HG03175 (cell line): Measurements from ENCODE around the gene ABR.
"Not testable (repeated sequence)": the region's sequence is repeated elsewhere in the genome, so short reads cannot be mapped to it uniquely, and the experiment has no call there.

ENCODE experiments used
- ATAC-seq: cut with Tn5 transposase; IDR thresholded peaks from one replicate; pipeline ENCODE4 v1.9.1; 2021; ENCODE audit warnings: mild to moderate bottlenecking, moderate library complexity; ENCODE audit not compliant: unreplicated experiment

ABR gene

DNA sequence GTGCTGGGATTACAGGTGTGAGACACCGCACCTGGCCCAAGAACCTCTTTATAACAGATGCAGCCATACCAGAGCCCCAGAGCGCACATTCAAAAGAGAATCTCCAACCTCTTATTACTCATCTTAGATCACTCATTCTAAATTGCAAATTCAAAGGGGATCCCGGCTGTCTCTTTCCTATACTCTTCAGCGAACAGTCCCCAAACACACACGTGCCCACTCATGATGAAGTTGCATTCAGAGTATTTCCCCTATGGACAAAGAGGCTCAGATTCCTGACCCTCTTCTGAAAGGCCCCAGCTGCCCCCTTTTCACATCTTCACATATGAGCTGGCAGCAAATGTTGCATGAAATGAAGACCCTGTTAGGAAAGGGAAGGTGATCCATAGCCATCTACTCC lies 22.5 kb upstream of the ABR start:
- no peak for ATAC-seq

- ATAC-seq: no peak
Measured at GRCh38 chr17:1201132-1201702, 21.4 kb upstream of the ABR start.

DNA sequence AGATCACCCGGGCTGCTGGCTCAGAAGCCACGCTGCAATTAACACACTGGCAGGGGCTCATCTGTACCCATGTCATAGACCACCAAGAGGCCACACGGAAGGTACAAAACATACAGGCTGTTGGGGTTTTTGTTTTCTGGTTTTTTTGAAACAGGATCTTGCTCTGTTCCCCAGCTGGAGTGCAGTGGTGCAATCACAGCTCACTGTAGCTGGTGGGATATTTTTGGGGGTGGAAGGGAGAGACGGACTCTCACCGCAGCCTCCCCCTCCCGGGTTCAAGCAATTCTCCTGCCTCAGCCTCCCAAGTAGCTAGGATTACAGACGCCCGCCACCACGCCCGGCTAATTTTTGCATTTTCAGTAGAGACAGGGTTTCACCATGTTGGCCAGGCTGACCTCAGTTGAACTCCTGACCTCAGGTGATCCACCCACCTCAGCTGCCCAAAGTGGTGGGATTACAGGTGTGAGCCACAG lies 19.5 kb upstream of the ABR start:
- ATAC-seq: not testable (repeated sequence)

GRCh38 chr17:1197781-1198490 lies 18.2 kb upstream of the ABR start:
- peak; percentile 73 for ATAC-seq

DNA sequence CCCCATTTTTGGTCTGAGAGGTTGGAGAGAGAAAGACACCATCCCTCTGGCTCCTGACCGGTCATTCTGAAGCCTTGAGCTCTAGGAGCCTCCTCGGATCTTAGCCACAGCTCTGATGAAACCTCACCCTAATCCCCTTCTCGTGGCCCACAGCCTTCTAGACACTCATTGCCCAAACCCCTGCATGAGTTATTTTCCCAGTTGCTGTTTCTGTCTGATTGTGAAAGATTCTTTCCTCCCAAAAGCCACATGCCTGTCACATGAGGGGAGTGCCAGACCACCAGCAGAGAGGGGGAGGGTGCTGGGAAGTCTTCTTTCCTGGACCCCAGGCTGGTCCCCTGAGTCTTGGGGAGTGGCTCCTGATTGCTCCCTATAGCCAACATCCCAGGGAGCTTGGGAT lies 17.6 kb upstream of the ABR start:
- no peak for ATAC-seq

DNA sequence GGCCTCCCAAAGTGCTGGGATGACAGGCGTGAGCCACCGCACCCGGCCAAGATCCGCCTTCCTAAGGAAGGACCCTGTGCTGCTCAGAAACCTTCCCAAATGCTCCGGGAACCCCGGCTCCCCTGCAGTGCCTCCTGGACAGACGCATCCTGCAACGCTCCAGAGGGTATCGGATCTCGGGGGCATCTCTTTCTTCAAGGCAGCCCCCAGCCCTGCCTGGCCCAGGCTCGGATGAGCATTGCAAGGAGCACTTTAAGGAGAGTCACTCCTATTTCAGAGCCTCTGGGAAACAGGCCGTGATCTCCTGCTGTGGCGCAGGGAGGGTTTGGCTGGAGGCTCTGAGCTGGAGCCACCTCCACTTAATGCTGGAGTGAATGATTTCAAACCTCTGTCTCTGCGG lies 17.2 kb upstream of the ABR start:
- ATAC-seq: no peak

GRCh38 chr17:1192911-1193699 lies 13.3 kb upstream of the ABR start:
- no peak for ATAC-seq

DNA sequence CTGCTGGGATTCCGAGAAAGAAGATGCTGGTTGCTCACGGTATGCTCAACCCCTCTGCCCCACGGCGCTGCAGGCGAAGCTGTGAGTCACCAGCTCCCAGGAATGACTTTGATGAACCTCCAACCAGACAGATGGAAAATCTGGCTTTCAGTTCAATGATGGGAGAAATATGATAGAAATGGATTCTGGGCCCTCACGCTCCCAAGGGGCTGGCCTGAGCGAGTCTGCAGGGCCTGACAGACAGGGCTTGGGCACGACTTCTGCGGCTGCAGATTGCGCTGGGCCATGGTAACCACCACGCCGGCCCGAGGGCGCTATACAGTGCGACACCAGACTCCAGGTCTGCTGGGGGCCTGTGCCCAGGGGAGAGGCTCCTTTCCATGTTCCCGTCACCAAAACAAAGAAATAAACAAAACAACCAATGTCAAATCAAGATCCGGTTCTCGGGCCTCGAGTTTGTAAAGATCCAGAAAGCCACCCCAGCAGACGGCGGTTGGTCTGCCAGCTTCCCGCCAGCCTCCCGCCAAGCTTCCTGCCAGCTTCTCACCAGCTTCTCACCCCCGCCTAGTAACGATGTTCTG lies 11.1 kb upstream of the ABR start:
- ATAC-seq: no peak

- no peak for ATAC-seq
Measured at GRCh38 chr17:1188812-1189504, 9.2 kb upstream of the ABR start.

DNA sequence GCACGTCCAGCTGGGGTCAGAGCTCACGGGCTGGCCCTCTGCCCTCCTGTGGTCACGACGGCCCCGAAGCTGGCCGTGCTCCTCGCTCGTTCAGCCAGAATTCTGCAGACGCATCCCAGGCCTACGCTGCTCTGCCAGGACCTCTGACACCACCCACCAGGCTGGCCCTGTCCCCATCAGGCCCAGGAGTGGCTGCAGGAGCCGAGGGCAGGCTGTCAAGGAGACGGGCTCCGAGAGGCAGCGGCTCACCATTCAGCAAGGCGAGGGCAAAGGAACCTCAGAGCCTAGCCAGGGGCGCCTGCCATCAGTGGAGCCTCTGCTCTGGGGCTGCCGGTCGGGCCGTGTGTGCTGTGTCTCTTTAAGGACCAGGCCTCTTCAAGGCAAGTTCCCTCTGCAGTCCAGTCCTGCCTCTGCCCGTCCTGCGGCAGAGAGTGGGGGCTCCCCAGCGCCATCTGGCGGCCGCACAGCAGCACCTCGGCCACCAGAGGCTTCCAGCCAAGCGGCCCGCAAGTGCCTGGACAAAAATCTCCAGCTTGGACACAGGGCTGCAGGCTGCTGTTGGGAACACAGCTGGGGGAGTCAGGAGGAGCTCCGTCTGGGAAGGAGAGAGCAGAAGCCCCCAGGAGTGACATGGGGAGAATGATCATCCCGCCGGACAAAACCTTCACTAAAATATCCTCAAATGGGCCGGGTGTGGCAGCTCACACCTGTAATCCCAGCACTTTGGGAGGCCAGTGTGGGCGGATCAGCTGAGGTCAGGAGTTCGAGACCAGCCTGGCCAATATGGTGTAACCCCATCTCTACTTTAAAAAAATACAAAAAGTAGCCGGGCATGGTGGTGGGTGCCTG lies 7.4 kb upstream of the ABR start:
- no peak for ATAC-seq

DNA sequence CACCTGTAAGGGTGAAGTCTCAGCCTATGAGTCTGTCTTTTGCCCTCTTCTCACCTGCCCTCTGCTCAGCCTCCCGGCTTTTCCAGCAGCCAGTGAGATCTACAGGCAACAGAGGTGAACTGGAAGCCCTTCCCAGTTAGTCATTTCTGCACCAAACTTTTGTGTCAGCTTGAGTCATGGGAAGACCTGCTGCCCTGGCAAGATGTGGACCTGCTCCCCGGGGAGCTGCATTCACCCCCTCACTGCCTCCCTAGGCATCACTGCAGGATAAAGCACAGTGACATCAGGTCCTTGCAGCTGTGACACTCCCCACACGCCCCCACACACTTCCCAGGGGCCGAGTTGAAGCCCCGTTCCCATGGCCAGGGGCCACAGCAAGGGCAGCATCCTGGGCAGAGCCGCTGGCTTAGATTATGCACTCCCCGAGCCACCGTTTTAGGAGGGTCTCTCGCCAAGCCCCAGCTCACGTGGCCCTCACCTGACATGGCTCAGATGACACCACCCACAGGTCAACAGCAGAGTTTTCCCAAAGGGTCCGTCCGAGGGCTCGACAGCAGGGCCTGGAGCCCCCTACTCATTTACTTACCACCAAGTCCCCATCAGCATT lies 6.5 kb upstream of the ABR start:
- ATAC-seq: no peak

- ATAC-seq: peak; percentile 56
Measured at GRCh38 chr17:1183171-1183873, 3.5 kb upstream of the ABR start.

- no peak for ATAC-seq
Measured at GRCh38 chr17:1182811-1183170, 3.0 kb upstream of the ABR start.

DNA sequence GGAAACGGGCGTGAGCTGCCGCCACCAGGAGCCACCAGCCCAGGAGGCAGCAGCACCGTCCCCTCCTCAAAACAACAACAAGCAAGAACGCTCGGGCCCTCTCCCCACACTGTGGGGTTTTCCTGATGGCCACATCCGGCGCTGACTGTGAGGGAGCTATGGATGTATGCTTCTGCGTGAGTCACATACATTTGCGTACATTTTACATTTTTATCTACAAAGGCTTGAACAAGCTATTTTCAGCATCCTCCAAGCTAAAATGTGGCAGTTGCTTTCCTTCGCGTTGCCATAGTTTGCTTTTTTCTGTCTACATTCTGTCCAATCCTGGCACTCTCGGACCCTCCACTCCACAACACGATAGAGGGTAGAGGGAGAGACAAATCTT lies 2.0 kb upstream of the ABR start:
- ATAC-seq: no peak

GRCh38 chr17:1180958-1181752 lies 1.4 kb upstream of the ABR start:
- ATAC-seq: peak; percentile 38

GRCh38 chr17:1179112-1179817 lies 516 bp downstream of the ABR start:
- ATAC-seq: no peak

GRCh38 chr17:1177016-1177700 lies 2.6 kb downstream of the ABR start:
- ATAC-seq: no peak
